ENCODE results near the gene MDC1. TPM values are rescaled to one million over a fixed set of nuclear protein-coding genes. Genes with fewer than 3 reads are reported as not detected.
"Not testable (repeated sequence)": the region's sequence is repeated elsewhere in the genome, so short reads cannot be mapped to it uniquely, and the experiment has no call there.

Gene MDC1
- total RNA-seq, 4 donors from 2014 or later, result 2.4 to 7.4 (median 7.0) TPM

GRCh38 chr6:30759575-30760239 lies 42.6 kb upstream of the MDC1 start:
- Histone ChIP-seq H3K27ac (peak overlapping the region in 3 of 4 donors; percentile 45 to 86 (median 84)), H3K4me3 (no peak overlapping the region), H3K4me1 (peaks cover 0 to 83% (median 18%) of the 10 kb centered on the region in 3 donors), H3K27me3 (no peaks in the 10 kb centered on the region), H3K9me3 (no peaks in the 10 kb centered on the region), H3K36me3 (no peaks in the 10 kb centered on the region)
- WGBS, 2 donors, result 74 to 88% methylated on average over 5 to 10 of the region's 10 CpGs
- DNase-seq, result no peak
- intact Hi-C loops (cut with DNase I), result no loop called here
- TF ChIP-seq POLR2A (IDR thresholded peaks at IDR 0.05) (no peak), CTCF (IDR thresholded peaks at IDR 0.05) (no peak)

- 78% methylated on average over 1 of the region's 1 CpG; no CpG with 5 or more reads in 1 of the 2 donors for WGBS, 2 donors
- Histone ChIP-seq H3K9me3 (no peaks in the 10 kb centered on the region), H3K27ac (peak overlapping the region in 1 of 4 donors; percentile 33), H3K4me1 (peaks cover 8 to 82% (median 15%) of the 10 kb centered on the region in 3 donors), H3K4me3 (no peak overlapping the region), H3K27me3 (no peaks in the 10 kb centered on the region), H3K36me3 (no peaks in the 10 kb centered on the region)
- no peak for DNase-seq
- intact Hi-C loops (cut with DNase I), result no loop called here
- no peak for TF ChIP-seq CTCF (IDR thresholded peaks at IDR 0.05)
- TF ChIP-seq POLR2A (IDR thresholded peaks at IDR 0.05), result no peak
Observed at GRCh38 chr6:30757261-30757904, 40.3 kb upstream of the MDC1 start.

- H3K27ac ChIP-seq; H3K4me3 ChIP-seq; intact Hi-C loops (cut with DNase I); H3K27me3 ChIP-seq; H3K9me3 ChIP-seq; H3K36me3 ChIP-seq; DNase-seq: not testable (repeated sequence)
- H3K4me1 ChIP-seq, result peaks cover 17 to 82% (median 23%) of the 10 kb centered on the region in 3 donors
- 85 to 92% methylated on average over 6 to 7 of the region's 7 CpGs for WGBS, 2 donors
Observed at GRCh38 chr6:30756405-30757003, 39.4 kb upstream of the MDC1 start.

GRCh38 chr6:30754631-30755030 lies 37.5 kb upstream of the MDC1 start:
- H3K27ac ChIP-seq, result peak overlapping the region in 3 of 4 donors; percentile 2 to 92 (median 46)
- TF ChIP-seq CTCF (IDR thresholded peaks at IDR 0.05) (no peak), POLR2A (IDR thresholded peaks at IDR 0.05) (no peak)

GRCh38 chr6:30752157-30752927 lies 35.3 kb upstream of the MDC1 start:
- Histone ChIP-seq H3K9me3 (no peaks in the 10 kb centered on the region), H3K4me1 (peaks cover 36 to 87% (median 53%) of the 10 kb centered on the region in 3 donors), H3K27ac (peak overlapping the region; percentile 88 to 95 (median 92)), H3K36me3 (no peaks in the 10 kb centered on the region), H3K4me3 (no peak overlapping the region), H3K27me3 (no peaks in the 10 kb centered on the region)
- TF ChIP-seq CTCF (IDR thresholded peaks at IDR 0.05), result peak in 2 of 6 experiments; percentile 7 to 12
- TF ChIP-seq POLR2A (IDR thresholded peaks at IDR 0.05), result peak in 1 of 4 donors; percentile 13
- DNase-seq, result peak; percentile 50
- 14 to 22% methylated on average over 7 of the region's 12 CpGs for WGBS, 2 donors
- intact Hi-C loops (cut with DNase I), result no loop called here

More at GRCh38 chr6:30754631-30755030, 37.5 kb upstream of the MDC1 start:
- Histone ChIP-seq H3K4me1 (peaks cover 27 to 83% (median 32%) of the 10 kb centered on the region in 3 donors), H3K4me3 (no peak overlapping the region), H3K36me3 (no peaks in the 10 kb centered on the region), H3K27me3 (no peaks in the 10 kb centered on the region), H3K9me3 (no peaks in the 10 kb centered on the region)
- 53 to 54% methylated on average over 3 of the region's 3 CpGs for WGBS, 2 donors
- DNase-seq, result no peak
- intact Hi-C loops (cut with DNase I), result no loop called here

All from esophagus squamous epithelium (tissue), 5 donors.